CD8-positive, alpha-beta memory T cell (primary cell): ENCODE data around the gene COL25A1. TPM values are rescaled to one million over a fixed set of nuclear protein-coding genes. Genes with fewer than 3 reads are reported as not detected.

ENCODE experiments used
- CTCF ChIA-PET: fragments of 350-600 bp; sonication (Branson Sonifier 250); formaldehyde crosslinking; loops from one replicate; lab custom pipeline; 2021; ENCODE audit warnings: antibody characterized with exemption; lab: Charles Lee
- POLR2A ChIA-PET: fragments of 350-600 bp; sonication (Branson Sonifier 250); formaldehyde crosslinking; loops from one replicate; lab custom pipeline; 2021; ENCODE audit warnings: antibody characterized with exemption; lab: Charles Lee
- DNase-seq, 5 donors: peaks; one replicate each; pipeline versions ENCODE4 v3.0.0 to v3.0.0-alpha.2; 2020 to 2022; ENCODE audit warnings: mixed read lengths in 1 of 5
- H3K27ac ChIP-seq: one replicate; pipeline ENCODE4 v1.7.0; 2013; ENCODE audit warnings: low read depth, mild to moderate bottlenecking, low read length, moderate library complexity
- H3K27me3 ChIP-seq: 2 replicates; pipeline ENCODE4 v1.7.0; 2013; ENCODE audit warnings: low read length, mild to moderate bottlenecking; ENCODE audit not compliant: insufficient read depth, poor library complexity, severe bottlenecking
- H3K36me3 ChIP-seq: 2 replicates; pipeline ENCODE4 v1.7.0; 2013; ENCODE audit warnings: mild to moderate bottlenecking, low read length, moderate library complexity; ENCODE audit not compliant: insufficient read depth
- H3K4me1 ChIP-seq: 2 replicates; pipeline ENCODE4 v1.7.0; 2013; ENCODE audit warnings: mild to moderate bottlenecking, low read length, moderate library complexity; ENCODE audit not compliant: insufficient read depth
- H3K4me3 ChIP-seq: 2 replicates; pipeline ENCODE4 v1.7.0; 2013; ENCODE audit warnings: mild to moderate bottlenecking, low read length
- H3K9me3 ChIP-seq: 2 replicates; pipeline ENCODE4 v1.7.0; 2013; ENCODE audit warnings: mild to moderate bottlenecking, low read length
- H3K27ac Mint-ChIP-seq, 8 donors: one replicate each; pipeline ENCODE4 v1.8.0; 2020 to 2021; ENCODE audit warnings: mixed read lengths in 8 of 8, mild to moderate bottlenecking in 6 of 8, inconsistent platforms in 3 of 8, moderate library complexity in 3 of 8
- H3K27me3 Mint-ChIP-seq, 2 donors: one replicate each; pipeline ENCODE4 v1.8.0; 2020 to 2021; ENCODE audit warnings: mixed read lengths in 2 of 2, mild to moderate bottlenecking in 1 of 2, moderate library complexity in 1 of 2
- H3K36me3 Mint-ChIP-seq, 3 donors: one replicate each; pipeline ENCODE4 v1.8.0; 2020 to 2021; ENCODE audit warnings: mixed read lengths in 3 of 3, inconsistent platforms in 1 of 3, mild to moderate bottlenecking in 1 of 3
- H3K4me1 Mint-ChIP-seq, 3 donors: one replicate each; pipeline ENCODE4 v1.8.0; 2020 to 2021; ENCODE audit warnings: mixed read lengths in 3 of 3, inconsistent platforms in 1 of 3, mild to moderate bottlenecking in 1 of 3
- H3K4me3 Mint-ChIP-seq, 7 donors: one replicate each; pipeline ENCODE4 v1.8.0; 2020 to 2021; ENCODE audit warnings: mixed read lengths in 7 of 7, mild to moderate bottlenecking in 6 of 7, moderate library complexity in 4 of 7, inconsistent platforms in 2 of 7
- H3K9me3 Mint-ChIP-seq, 5 donors: one replicate each; pipeline ENCODE4 v1.8.0; 2020 to 2022; ENCODE audit warnings: mixed read lengths in 5 of 5, mild to moderate bottlenecking in 3 of 5, moderate library complexity in 2 of 5, inconsistent platforms in 1 of 5
- polyA plus RNA-seq: library from polyadenylated mRNA; unstranded; fragments of 300-500 nt; fragmentation: Illumina TruSeq; gene quantifications from one replicate; pipeline ENCODE4 v1.2.3, GENCODE V29; 2021
- total RNA-seq, 2 experiments: library from RNA; stranded (reverse); gene quantifications; one replicate each; pipeline ENCODE4 v1.2.3, GENCODE V29; 2021

Gene COL25A1
- total and polyA plus RNA-seq, 3 experiments from 2014 or later, result not detected

DNA sequence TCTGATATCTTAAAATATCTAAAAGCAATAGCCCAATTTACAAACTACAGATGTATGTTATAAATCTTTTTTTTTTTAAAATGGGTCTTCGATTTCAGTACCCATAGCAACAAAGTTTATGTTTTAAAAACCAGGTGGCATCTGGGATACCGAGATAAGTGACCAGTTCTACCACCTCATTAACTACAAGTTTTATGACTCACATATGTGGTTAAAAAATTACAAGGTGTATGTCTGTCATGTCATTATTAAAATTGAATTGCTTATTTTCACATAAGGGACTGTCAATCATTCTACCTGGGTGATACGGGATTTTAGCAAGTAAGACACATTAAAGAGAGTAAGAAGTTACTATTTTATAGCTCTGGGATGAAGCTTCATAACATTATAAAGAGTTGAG is 347.6 kb downstream of the COL25A1 start:
- Mint-ChIP-seq H3K4me3 (no peak overlapping the region), H3K27me3 (peaks cover 5 to 8% of the 10 kb centered on the region in 2 donors), H3K27ac (no peak overlapping the region), H3K9me3 (peaks cover 0 to 4% (median 0%) of the 10 kb centered on the region in 5 donors), H3K36me3 (no peaks in the 10 kb centered on the region), H3K4me1 (no peaks in the 10 kb centered on the region)
- DNase-seq, result no peak
- no peaks in the 10 kb centered on the region for H3K4me1 ChIP-seq
- POLR2A ChIA-PET, result no interaction called here
- CTCF ChIA-PET, result no interaction called here
- no peaks in the 10 kb centered on the region for H3K36me3 ChIP-seq
- H3K27ac ChIP-seq, result no peak overlapping the region
- H3K9me3 ChIP-seq, result no peaks in the 10 kb centered on the region
- H3K27me3 ChIP-seq, result no peaks in the 10 kb centered on the region
- H3K4me3 ChIP-seq, result no peak overlapping the region

DNA sequence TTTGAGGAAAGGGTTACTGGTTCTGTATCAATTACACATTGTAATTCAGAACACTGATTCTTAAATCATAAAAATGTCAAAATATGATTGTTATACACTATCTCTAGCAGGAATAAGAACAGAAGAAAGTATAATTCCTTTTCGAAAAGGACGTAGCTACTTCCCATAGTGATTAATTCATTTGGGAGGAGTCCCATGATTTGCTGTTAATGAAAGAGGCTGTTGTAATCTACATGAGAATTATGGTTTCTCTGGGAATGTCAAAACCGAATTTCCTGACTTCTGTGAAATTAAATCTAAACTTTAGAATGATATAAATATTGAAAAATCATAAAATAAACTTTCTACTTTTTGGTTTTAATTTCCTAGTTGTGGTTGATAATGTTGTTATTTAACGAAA is 348.5 kb downstream of the COL25A1 start:
- H3K4me1 Mint-ChIP-seq, result no peaks in the 10 kb centered on the region
- no peak overlapping the region for H3K27ac ChIP-seq
- CTCF ChIA-PET, result no interaction called here
- peaks cover 0 to 7% (median 0%) of the 10 kb centered on the region in 5 donors for H3K9me3 Mint-ChIP-seq
- H3K27ac Mint-ChIP-seq, result no peak overlapping the region
- DNase-seq, result no peak
- H3K27me3 ChIP-seq, result no peaks in the 10 kb centered on the region
- H3K4me1 ChIP-seq, result no peaks in the 10 kb centered on the region
- H3K9me3 ChIP-seq, result no peaks in the 10 kb centered on the region
- POLR2A ChIA-PET, result no interaction called here
- peaks cover 5 to 8% of the 10 kb centered on the region in 2 donors for H3K27me3 Mint-ChIP-seq
- no peaks in the 10 kb centered on the region for H3K36me3 Mint-ChIP-seq
- no peaks in the 10 kb centered on the region for H3K36me3 ChIP-seq
- no peak overlapping the region for H3K4me3 ChIP-seq
- no peak overlapping the region for H3K4me3 Mint-ChIP-seq

- Histone ChIP-seq H3K9me3 (no peaks in the 10 kb centered on the region), H3K4me1 (no peaks in the 10 kb centered on the region), H3K27ac (no peak overlapping the region), H3K36me3 (no peaks in the 10 kb centered on the region), H3K4me3 (no peak overlapping the region), H3K27me3 (no peaks in the 10 kb centered on the region)
- ChIA-PET POLR2A (no interaction called here), CTCF (no interaction called here)
- peaks cover 3 to 8% of the 10 kb centered on the region in 2 donors for H3K27me3 Mint-ChIP-seq
- no peaks in the 10 kb centered on the region for H3K36me3 Mint-ChIP-seq
- no peak for DNase-seq
- no peak overlapping the region for H3K27ac Mint-ChIP-seq
- no peak overlapping the region for H3K4me3 Mint-ChIP-seq
- H3K4me1 Mint-ChIP-seq, result no peaks in the 10 kb centered on the region
- peaks cover 0 to 4% (median 0%) of the 10 kb centered on the region in 5 donors for H3K9me3 Mint-ChIP-seq
These were observed 352.1 kb downstream of the COL25A1 start for GRCh38 chr4:108950158-108950915.

DNA sequence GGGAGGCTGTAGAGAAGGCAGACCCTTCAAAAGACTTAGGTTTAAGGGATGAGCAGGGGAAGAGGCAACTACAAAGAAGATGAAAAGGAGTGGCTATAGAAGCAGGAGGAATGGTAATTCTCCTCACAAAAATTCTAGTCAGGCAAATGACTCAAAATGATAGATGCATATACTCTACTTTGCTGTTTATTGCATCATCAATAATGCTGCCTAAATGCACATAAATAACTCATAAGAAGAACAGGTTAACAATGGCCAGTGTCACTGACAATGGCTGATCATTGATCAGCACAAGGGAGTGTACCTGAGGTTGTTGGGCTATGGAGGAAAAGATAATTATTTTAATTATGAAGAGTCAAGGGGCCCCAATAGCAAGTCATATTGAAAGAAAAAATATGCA is 354.9 kb downstream of the COL25A1 start:
- Mint-ChIP-seq H3K27me3 (peaks cover 5 to 11% of the 10 kb centered on the region in 2 donors), H3K4me1 (no peaks in the 10 kb centered on the region), H3K36me3 (no peaks in the 10 kb centered on the region), H3K27ac (no peak overlapping the region), H3K4me3 (no peak overlapping the region), H3K9me3 (peaks cover 0 to 4% (median 0%) of the 10 kb centered on the region in 5 donors)
- no peak for DNase-seq
- Histone ChIP-seq H3K4me1 (no peaks in the 10 kb centered on the region), H3K36me3 (no peaks in the 10 kb centered on the region), H3K9me3 (no peaks in the 10 kb centered on the region), H3K4me3 (no peak overlapping the region), H3K27me3 (no peaks in the 10 kb centered on the region), H3K27ac (no peak overlapping the region)
- POLR2A ChIA-PET, result no interaction called here
- CTCF ChIA-PET, result no interaction called here

DNA sequence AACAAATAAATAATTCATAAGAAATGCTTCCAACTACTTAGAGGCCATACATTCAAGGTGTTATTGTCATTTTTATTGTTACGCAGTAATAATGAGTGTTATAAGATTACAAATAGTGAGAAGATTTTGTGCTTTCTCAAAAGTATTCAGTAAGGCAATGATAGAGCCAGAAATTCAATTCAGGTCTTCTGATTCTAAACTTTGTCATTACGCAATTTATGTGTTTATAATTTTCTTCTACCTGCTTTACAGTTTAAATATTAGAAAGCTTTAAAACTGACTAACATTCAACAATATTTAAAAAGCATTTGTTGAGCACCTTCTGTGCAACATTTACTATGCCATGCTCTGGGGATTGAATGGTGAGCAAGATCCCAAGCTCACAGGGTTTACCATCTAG is 356.2 kb downstream of the COL25A1 start:
- CTCF ChIA-PET, result no interaction called here
- Histone ChIP-seq H3K4me1 (no peaks in the 10 kb centered on the region), H3K27me3 (no peaks in the 10 kb centered on the region), H3K4me3 (no peak overlapping the region), H3K27ac (no peak overlapping the region), H3K9me3 (no peaks in the 10 kb centered on the region), H3K36me3 (no peaks in the 10 kb centered on the region)
- H3K27me3 Mint-ChIP-seq, result peaks cover 5 to 11% of the 10 kb centered on the region in 2 donors
- H3K9me3 Mint-ChIP-seq, result peaks cover 0 to 4% (median 0%) of the 10 kb centered on the region in 5 donors
- H3K36me3 Mint-ChIP-seq, result no peaks in the 10 kb centered on the region
- no peaks in the 10 kb centered on the region for H3K4me1 Mint-ChIP-seq
- no peak overlapping the region for H3K4me3 Mint-ChIP-seq
- DNase-seq, result no peak
- POLR2A ChIA-PET, result no interaction called here
- H3K27ac Mint-ChIP-seq, result no peak overlapping the region

- no peak overlapping the region for H3K4me3 ChIP-seq
- no peak overlapping the region for H3K27ac ChIP-seq
- H3K9me3 ChIP-seq, result no peaks in the 10 kb centered on the region
- Mint-ChIP-seq H3K36me3 (no peaks in the 10 kb centered on the region), H3K9me3 (no peaks in the 10 kb centered on the region), H3K27ac (no peak overlapping the region), H3K4me3 (no peak overlapping the region), H3K4me1 (no peaks in the 10 kb centered on the region), H3K27me3 (peaks cover 5 to 6% of the 10 kb centered on the region in 2 donors)
- no peak for DNase-seq
- POLR2A ChIA-PET, result no interaction called here
- CTCF ChIA-PET, result no interaction called here
- H3K27me3 ChIP-seq, result no peaks in the 10 kb centered on the region
- H3K36me3 ChIP-seq, result no peaks in the 10 kb centered on the region
- no peaks in the 10 kb centered on the region for H3K4me1 ChIP-seq
These were observed 358.4 kb downstream of the COL25A1 start for GRCh38 chr4:108943976-108944591.

GRCh38 chr4:108943371-108943770 is 359.1 kb downstream of the COL25A1 start:
- peaks cover 5 to 6% of the 10 kb centered on the region in 2 donors for H3K27me3 Mint-ChIP-seq
- no peaks in the 10 kb centered on the region for H3K27me3 ChIP-seq
- no peak overlapping the region for H3K4me3 ChIP-seq
- H3K4me3 Mint-ChIP-seq, result no peak overlapping the region
- H3K4me1 Mint-ChIP-seq, result no peaks in the 10 kb centered on the region
- H3K4me1 ChIP-seq, result no peaks in the 10 kb centered on the region
- POLR2A ChIA-PET, result no interaction called here
- CTCF ChIA-PET, result no interaction called here
- no peak overlapping the region for H3K27ac ChIP-seq
- H3K27ac Mint-ChIP-seq, result no peak overlapping the region
- DNase-seq, result no peak
- H3K9me3 Mint-ChIP-seq, result no peaks in the 10 kb centered on the region
- no peaks in the 10 kb centered on the region for H3K36me3 ChIP-seq
- H3K36me3 Mint-ChIP-seq, result no peaks in the 10 kb centered on the region
- no peaks in the 10 kb centered on the region for H3K9me3 ChIP-seq

DNA sequence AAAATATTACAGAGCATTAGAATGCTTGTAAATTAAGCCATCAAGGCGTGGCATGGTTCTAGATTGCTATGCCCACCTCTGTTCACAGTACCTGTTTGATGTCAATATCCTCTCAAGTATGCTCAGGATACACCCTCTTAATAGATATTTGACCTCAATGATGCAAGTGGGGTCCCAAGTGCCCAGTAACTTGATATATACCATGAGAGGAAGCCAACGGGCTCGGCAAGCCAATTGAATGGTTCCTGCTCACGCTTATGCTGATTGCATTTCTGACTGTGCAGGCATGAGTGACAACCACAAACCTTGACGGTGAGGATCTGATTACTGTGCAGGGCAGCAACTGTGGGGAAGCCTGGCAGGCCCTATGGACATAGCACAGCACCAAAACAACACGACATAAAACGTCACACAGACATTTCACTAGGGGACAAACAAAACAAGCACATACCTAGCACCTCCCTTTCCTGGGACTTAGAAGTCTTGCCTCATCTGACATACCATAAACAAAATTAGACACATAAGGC is 360.5 kb downstream of the COL25A1 start:
- Mint-ChIP-seq H3K27me3 (peaks cover 5 to 11% of the 10 kb centered on the region in 2 donors), H3K36me3 (no peaks in the 10 kb centered on the region), H3K4me3 (no peak overlapping the region), H3K4me1 (no peaks in the 10 kb centered on the region), H3K9me3 (no peaks in the 10 kb centered on the region), H3K27ac (no peak overlapping the region)
- H3K9me3 ChIP-seq, result no peaks in the 10 kb centered on the region
- ChIA-PET CTCF (no interaction called here), POLR2A (no interaction called here)
- H3K27me3 ChIP-seq, result peaks cover 3% of the 10 kb centered on the region
- no peak overlapping the region for H3K4me3 ChIP-seq
- DNase-seq, result no peak
- H3K36me3 ChIP-seq, result no peaks in the 10 kb centered on the region
- no peak overlapping the region for H3K27ac ChIP-seq
- no peaks in the 10 kb centered on the region for H3K4me1 ChIP-seq
